GM12878 (cell line): ENCODE results near the gene LEMD2.

Experiments
- BRCA1 ChIP-seq: IDR thresholded peaks from 2 replicates; pipeline ENCODE4 v1.6.1; 2011; ENCODE audit warnings: low read depth, low read length, improper control_type of control experiment
- CTCF ChIP-seq, 3 experiments: IDR thresholded peaks in 2 of 3; conservative IDR thresholded peaks in 1 of 3; 2 replicates each; pipeline ENCODE4 v1.5.1; 2011; ENCODE audit warnings: low read depth in 3 of 3, low read length in 3 of 3, mild to moderate bottlenecking in 3 of 3, control low read depth in 2 of 3, moderate library complexity in 2 of 3, inconsistent platforms in 1 of 3, mixed read lengths in 1 of 3; ENCODE audit not compliant: control insufficient read depth in 2 of 3, insufficient read depth in 1 of 3; ENCODE audit errors: extremely low read depth in 1 of 3
- FOXK2 ChIP-seq: fragments of 450-650 bp; IDR thresholded peaks from 2 replicates; pipeline ENCODE4 v1.6.1; 2017; ENCODE audit warnings: mild to moderate bottlenecking, moderate library complexity
- JUNB ChIP-seq: IDR thresholded peaks from 2 replicates; pipeline ENCODE4 v1.6.1; 2016; ENCODE audit warnings: antibody characterized with exemption, mild to moderate bottlenecking
- MTA3 ChIP-seq: IDR thresholded peaks from 2 replicates; pipeline ENCODE4 v1.6.1; 2012; ENCODE audit warnings: low read length, inconsistent platforms, borderline replicate concordance
- NBN ChIP-seq: fragments of 450-650 bp; IDR thresholded peaks from 2 replicates; pipeline ENCODE4 v1.6.1; 2016
- PKNOX1 ChIP-seq: fragments of 450-650 bp; IDR thresholded peaks from 2 replicates; pipeline ENCODE4 v1.6.1; 2016; ENCODE audit warnings: mild to moderate bottlenecking
- POLR2A ChIP-seq: IDR thresholded peaks from 2 replicates; pipeline ENCODE4 v1.6.1; 2011; ENCODE audit warnings: low read depth, mild to moderate bottlenecking, low read length
- POLR2AphosphoS5 ChIP-seq: IDR thresholded peaks from 2 replicates; pipeline ENCODE4 v1.6.1; 2011; ENCODE audit warnings: mild to moderate bottlenecking, low read length, inconsistent platforms
- REST ChIP-seq: IDR thresholded peaks from 2 replicates; pipeline ENCODE4 v1.6.1; 2012; ENCODE audit warnings: mild to moderate bottlenecking, low read depth, low read length
- TF ChIP-seq, protein P1 (sequence below): IDR thresholded peaks from 2 replicates; pipeline ENCODE4 v1.6.1; 2012; ENCODE audit warnings: low read depth, low read length, improper control_type of control experiment
- TF ChIP-seq, protein P2 (sequence below): fragments of 450-650 bp; IDR thresholded peaks from 2 replicates; pipeline ENCODE4 v1.6.1; 2018; ENCODE audit warnings: borderline replicate concordance, mild to moderate bottlenecking; ENCODE audit not compliant: partially characterized antibody

DNA sequence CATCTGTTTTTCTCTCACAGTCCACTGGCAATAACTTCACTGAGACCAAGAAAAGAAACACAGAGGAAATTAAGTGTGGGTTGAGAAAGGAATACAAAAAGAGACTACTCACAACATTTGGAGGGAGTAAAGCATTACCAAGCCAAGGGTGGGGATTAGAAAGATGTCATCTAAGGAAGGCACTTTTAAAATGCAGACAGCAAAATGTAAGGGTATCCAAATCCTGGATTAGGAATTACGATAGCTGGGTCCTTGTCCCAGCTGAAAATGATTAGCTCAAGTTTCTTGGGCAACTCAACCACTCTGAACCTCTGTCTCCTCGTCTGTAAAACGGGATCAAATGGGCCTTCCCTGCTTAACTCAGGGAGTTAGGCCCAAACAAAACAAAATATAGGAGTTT is 2.2 kb downstream of the LEMD2 start:
- TF ChIP-seq PKNOX1 (no peak), POLR2A (no peak), JUNB (no peak), FOXK2 (no peak), CTCF (IDR thresholded peaks at IDR 0.05 in 2 of 3, conservative IDR thresholded peaks at IDR 0.05 in 1 of 3; ENCODE audit: control insufficient read depth in 2 of 3, extremely low read depth in 1 of 3, insufficient read depth in 1 of 3, low read depth in 3 of 3, low read length in 3 of 3) (no peak), NBN (no peak), POLR2AphosphoS5 (no peak), MTA3 (no peak), BRCA1 (no peak), REST (no peak)
- TF ChIP-seq, protein P1, sequence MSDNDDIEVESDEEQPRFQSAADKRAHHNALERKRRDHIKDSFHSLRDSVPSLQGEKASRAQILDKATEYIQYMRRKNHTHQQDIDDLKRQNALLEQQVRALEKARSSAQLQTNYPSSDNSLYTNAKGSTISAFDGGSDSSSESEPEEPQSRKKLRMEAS: no peak
- TF ChIP-seq, protein P2, sequence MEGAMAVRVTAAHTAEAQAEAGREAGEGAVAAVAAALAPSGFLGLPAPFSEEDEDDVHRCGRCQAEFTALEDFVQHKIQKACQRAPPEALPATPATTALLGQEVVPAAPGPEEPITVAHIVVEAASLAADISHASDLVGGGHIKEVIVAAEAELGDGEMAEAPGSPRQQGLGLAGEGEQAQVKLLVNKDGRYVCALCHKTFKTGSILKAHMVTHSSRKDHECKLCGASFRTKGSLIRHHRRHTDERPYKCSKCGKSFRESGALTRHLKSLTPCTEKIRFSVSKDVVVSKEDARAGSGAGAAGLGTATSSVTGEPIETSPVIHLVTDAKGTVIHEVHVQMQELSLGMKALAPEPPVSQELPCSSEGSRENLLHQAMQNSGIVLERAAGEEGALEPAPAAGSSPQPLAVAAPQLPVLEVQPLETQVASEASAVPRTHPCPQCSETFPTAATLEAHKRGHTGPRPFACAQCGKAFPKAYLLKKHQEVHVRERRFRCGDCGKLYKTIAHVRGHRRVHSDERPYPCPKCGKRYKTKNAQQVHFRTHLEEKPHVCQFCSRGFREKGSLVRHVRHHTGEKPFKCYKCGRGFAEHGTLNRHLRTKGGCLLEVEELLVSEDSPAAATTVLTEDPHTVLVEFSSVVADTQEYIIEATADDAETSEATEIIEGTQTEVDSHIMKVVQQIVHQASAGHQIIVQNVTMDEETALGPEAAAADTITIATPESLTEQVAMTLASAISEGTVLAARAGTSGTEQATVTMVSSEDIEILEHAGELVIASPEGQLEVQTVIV: no peak
